ENCODE results near the gene TRRAP.

Gene TRRAP

DNA sequence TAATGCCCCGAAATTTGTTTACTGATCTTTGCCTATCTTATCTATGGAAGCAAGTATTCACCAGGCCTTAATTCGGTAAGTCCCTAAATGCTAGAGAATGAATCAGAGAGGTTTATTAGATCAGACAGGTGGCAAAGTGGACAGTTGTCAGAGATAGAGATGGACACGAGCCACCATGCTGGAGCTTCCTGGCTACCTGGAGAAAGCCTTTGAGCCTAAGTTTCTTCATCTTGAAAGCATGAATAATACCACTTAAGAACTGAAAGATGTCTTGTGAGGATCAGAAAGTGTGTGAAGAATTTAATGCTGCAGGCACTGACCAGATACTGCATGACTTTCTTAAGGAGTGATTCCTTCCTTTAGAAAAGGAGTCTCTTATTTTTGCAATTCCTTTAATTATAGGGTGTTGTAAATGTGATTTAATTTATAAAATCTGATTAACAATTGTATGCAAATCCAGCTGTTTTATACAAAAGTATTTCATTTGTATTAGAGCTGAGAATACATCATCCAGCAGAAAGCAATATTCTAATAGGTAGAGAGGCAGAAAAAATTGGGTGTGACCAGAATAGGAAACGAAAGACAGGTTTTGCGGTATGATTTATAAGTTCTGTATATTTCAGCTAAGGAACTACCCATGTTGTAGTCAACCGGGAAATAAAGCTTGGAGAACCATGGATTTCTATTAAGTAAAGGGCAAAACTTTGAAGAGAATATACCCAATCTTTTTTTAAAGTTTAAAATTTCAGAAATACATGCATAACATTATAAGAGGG is 182.9 kb downstream of the TRRAP start:
- DNase-seq (ENCODE audit: low read depth) = no peak
